ENCODE data around the gene SLC38A6.
A peak's percentile ranks its signal among the peaks of the same experiment; 100 is the strongest.

SLC38A6 gene

GRCh38 chr14:60980811-60981632 is at the start of gene SLC38A6, which contains the start of gene TRMT5:
SLC38A6 (plus strand) TSS chr14:60981245; CDS start chr14:60981278, 33 bp downstream.
TRMT5 (minus strand) TSS chr14:60981079; CDS start chr14:60980973, 106 bp downstream.
- DNase-seq, result peak; percentile 90 to 93

GRCh38 chr14:60933920-60934655 is 47.0 kb upstream of the SLC38A6 start:
- DNase-seq, result no peak

- DNase-seq, result no peak
Observed at GRCh38 chr14:60935319-60935718, 45.7 kb upstream of the SLC38A6 start.

- no peak for DNase-seq
Observed at GRCh38 chr14:60943637-60944032, 37.4 kb upstream of the SLC38A6 start.

GRCh38 chr14:60944204-60944603 is 36.8 kb upstream of the SLC38A6 start:
- DNase-seq, result no peak

- no peak for DNase-seq
Observed at GRCh38 chr14:60945984-60946383, 35.1 kb upstream of the SLC38A6 start.

- no peak for DNase-seq
Observed at GRCh38 chr14:60946773-60947172, 34.3 kb upstream of the SLC38A6 start.

GRCh38 chr14:60951776-60952435 is 29.1 kb upstream of the SLC38A6 start:
- no peak for DNase-seq

- no peak for DNase-seq
Observed at GRCh38 chr14:60956202-60956601, 24.8 kb upstream of the SLC38A6 start.

- no peak for DNase-seq
Observed at GRCh38 chr14:60956632-60957031, 24.4 kb upstream of the SLC38A6 start.

GRCh38 chr14:60958146-60958545 is 22.9 kb upstream of the SLC38A6 start:
- no peak for DNase-seq

GRCh38 chr14:60963761-60964160 is 17.3 kb upstream of the SLC38A6 start:
- DNase-seq, result no peak

- DNase-seq, result no peak
Observed at GRCh38 chr14:60964904-60965303, 16.1 kb upstream of the SLC38A6 start.

- no peak for DNase-seq
Observed at GRCh38 chr14:60965402-60965801, 15.6 kb upstream of the SLC38A6 start.

- DNase-seq, result no peak
Observed at GRCh38 chr14:60968099-60968498, 12.9 kb upstream of the SLC38A6 start.

GRCh38 chr14:60968671-60969070 is 12.4 kb upstream of the SLC38A6 start:
- no peak for DNase-seq

- DNase-seq, result no peak
Observed at GRCh38 chr14:60970146-60970545, 10.9 kb upstream of the SLC38A6 start.

- DNase-seq, result no peak
Observed at GRCh38 chr14:60971271-60971670, 9.8 kb upstream of the SLC38A6 start.

- no peak for DNase-seq
Observed at GRCh38 chr14:60972295-60972694, 8.8 kb upstream of the SLC38A6 start.

GRCh38 chr14:60973070-60973469 is 8.0 kb upstream of the SLC38A6 start:
- no peak for DNase-seq

- DNase-seq, result no peak
Observed at GRCh38 chr14:60974090-60974651, 6.9 kb upstream of the SLC38A6 start.

GRCh38 chr14:60975551-60975950 is 5.5 kb upstream of the SLC38A6 start:
- no peak for DNase-seq

GRCh38 chr14:60977847-60978246 is 3.2 kb upstream of the SLC38A6 start:
- DNase-seq, result no peak

All from CD4-positive, alpha-beta T cell treated with Interferon alpha-2 for 1 hour (primary cell).